HFF-Myc (cell line): ENCODE measurements around the gene P2RX2.
"Not testable (repeated sequence)": the region's sequence is repeated elsewhere in the genome, so short reads cannot be mapped to it uniquely, and the experiment has no call there.

Experiments used
- DNase-seq: peaks from one replicate; pipeline ENCODE4 v3.0.0-alpha.2; 2011; ENCODE audit warnings: low read depth; ENCODE audit errors: extremely low read depth
- H3K4me3 ChIP-seq: replicated peaks from 2 replicates; pipeline ENCODE4 v1.5.1; 2011; ENCODE audit warnings: low read depth, mild to moderate bottlenecking, control low read depth, low read length
- TF ChIP-seq, protein P1 (sequence below): IDR thresholded peaks from 2 replicates; pipeline ENCODE4 v1.5.1; 2012; ENCODE audit warnings: mild to moderate bottlenecking, low read depth, low read length, control low read depth; ENCODE audit errors: missing control alignments

The P2RX2 gene

DNA sequence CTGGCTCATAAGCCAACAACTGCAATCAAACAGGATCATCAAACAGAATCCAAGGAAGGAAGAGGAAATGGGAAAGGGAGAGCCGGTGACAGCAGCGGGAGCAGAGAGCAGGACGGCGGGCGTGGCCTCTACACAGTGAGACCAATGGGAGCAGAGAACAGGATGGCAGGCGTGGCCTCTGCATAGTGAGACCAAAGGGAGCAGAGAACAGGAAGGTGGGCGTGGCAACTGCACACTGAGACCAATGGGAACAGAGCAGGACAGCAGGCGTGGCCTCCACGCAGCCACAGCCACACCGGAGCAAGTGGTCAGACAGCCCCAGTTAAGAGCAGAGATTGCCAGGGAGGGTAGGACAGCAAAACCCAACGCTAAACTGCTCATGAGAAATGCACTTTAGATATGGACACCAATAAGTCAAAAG is 24.6 kb upstream of the P2RX2 start:
- peak; percentile 85 for DNase-seq
- TF ChIP-seq, protein P1, sequence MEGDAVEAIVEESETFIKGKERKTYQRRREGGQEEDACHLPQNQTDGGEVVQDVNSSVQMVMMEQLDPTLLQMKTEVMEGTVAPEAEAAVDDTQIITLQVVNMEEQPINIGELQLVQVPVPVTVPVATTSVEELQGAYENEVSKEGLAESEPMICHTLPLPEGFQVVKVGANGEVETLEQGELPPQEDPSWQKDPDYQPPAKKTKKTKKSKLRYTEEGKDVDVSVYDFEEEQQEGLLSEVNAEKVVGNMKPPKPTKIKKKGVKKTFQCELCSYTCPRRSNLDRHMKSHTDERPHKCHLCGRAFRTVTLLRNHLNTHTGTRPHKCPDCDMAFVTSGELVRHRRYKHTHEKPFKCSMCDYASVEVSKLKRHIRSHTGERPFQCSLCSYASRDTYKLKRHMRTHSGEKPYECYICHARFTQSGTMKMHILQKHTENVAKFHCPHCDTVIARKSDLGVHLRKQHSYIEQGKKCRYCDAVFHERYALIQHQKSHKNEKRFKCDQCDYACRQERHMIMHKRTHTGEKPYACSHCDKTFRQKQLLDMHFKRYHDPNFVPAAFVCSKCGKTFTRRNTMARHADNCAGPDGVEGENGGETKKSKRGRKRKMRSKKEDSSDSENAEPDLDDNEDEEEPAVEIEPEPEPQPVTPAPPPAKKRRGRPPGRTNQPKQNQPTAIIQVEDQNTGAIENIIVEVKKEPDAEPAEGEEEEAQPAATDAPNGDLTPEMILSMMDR: no peak
- H3K4me3 ChIP-seq: no peak overlapping the region

DNA sequence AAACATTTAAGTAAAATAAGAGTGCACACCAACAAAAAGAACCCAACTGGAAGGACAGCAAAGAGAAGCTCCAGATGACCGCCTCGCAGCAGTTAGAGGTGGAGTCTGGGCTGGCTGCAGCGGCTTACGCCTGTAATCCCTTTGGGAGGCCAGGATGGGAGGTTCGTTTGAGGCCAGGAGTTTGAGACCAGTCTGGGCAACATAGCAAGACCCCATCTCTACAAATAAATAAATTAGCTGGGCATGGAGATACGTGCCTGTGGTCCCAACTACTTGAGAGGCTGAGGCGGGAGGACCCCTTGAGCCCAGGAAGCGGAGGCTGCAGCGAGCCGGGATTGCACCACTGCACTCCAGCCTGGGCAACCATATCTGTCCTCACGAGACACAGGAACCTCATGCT is 23.4 kb upstream of the P2RX2 start:
- TF ChIP-seq, protein P1: no peak
- no peak for DNase-seq
- no peak overlapping the region for H3K4me3 ChIP-seq

DNA sequence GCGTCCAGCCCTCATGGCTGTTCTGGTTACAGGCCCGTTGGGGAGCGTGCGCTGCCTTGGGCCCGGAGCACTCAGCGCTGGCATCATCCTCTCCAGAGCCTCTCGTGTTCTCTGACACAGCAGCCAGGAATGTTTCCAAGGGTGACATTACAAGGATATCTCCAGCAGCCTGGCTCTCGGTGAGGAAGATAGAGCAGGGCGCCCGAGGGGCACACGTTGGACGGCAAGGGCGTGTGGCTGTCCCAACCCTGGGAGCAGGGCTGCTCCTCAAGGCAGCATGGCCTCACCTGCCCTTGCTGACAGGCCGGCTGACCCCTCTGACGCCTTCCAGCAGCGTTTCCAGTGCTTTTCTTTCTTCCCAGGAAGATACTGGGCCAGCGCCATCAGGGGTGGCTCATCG is 22.6 kb upstream of the P2RX2 start:
- no peak overlapping the region for H3K4me3 ChIP-seq
- no peak for DNase-seq
- TF ChIP-seq, protein P1: no peak

DNA sequence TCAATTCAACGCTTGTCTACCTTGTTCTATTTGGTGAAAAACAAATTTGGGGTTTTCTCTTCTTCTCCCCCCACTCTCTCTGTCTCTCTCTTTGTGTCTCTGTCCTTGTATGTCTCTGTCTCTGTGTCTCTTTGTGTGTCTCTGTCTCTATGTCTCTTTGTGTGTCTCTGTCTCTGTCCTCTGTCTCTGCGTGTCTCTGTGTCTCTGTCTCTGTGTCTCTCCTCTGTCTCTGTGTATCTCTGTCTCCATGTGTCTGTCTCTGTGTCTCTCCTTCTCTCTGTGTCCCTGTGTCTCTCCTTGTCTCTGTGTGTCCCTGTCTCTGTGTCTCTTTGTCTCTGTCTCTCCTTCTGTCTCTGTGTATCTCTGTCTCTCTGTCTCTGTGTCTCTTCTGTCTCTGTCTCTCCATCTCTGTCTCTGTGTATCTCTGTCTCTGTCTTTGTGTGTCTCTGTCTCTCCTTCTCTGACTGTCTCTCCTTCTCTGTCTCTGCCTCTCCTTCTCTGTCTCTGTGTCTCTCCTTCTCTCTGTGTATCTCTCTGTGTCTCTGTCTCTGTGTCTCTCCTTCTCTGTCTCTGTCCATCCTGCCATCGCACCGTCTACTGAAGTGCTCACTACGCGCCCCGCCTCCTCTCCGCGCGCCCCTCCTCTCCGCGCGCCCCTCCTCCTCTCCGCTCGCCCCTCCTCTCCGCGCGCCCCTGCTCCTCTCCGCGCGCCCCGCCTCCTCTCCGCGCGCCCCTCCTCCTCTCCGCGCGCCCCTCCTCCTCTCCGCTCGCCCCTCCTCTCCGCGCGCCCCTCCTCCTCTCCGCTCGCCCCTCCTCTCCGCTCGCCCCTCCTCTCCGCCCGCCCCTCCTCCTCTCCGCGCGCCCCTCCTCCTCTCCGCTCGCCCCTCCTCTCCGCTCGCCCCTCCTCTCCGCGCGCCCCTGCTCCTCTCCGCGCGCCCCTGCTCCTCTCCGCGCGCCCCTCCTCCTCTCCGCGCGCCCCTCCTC is 21.0 kb upstream of the P2RX2 start:
- H3K4me3 ChIP-seq: peak overlapping the region; percentile 20
- no peak for DNase-seq
- TF ChIP-seq, protein P1: no peak

DNA sequence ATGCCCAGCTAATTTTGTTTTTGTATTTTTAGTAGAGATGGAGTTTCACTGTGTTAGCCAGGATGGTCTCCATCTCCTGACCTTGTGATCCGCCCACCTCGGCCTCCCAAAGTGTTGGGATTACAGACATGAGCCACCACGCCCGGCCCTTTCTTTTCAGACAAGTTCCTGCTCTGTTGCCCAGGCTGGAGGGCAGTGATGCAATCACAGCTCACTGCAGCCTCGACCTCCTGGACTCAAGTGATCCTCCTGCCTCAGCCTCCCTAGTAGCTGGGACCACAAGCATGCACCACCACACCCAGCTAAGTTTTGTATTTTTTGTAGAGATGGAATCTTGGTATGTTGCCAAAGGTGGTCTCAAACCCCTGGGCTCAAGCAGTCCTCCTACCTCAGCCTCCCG is 19.1 kb upstream of the P2RX2 start:
- H3K4me3 ChIP-seq, DNase-seq: not testable (repeated sequence)

DNA sequence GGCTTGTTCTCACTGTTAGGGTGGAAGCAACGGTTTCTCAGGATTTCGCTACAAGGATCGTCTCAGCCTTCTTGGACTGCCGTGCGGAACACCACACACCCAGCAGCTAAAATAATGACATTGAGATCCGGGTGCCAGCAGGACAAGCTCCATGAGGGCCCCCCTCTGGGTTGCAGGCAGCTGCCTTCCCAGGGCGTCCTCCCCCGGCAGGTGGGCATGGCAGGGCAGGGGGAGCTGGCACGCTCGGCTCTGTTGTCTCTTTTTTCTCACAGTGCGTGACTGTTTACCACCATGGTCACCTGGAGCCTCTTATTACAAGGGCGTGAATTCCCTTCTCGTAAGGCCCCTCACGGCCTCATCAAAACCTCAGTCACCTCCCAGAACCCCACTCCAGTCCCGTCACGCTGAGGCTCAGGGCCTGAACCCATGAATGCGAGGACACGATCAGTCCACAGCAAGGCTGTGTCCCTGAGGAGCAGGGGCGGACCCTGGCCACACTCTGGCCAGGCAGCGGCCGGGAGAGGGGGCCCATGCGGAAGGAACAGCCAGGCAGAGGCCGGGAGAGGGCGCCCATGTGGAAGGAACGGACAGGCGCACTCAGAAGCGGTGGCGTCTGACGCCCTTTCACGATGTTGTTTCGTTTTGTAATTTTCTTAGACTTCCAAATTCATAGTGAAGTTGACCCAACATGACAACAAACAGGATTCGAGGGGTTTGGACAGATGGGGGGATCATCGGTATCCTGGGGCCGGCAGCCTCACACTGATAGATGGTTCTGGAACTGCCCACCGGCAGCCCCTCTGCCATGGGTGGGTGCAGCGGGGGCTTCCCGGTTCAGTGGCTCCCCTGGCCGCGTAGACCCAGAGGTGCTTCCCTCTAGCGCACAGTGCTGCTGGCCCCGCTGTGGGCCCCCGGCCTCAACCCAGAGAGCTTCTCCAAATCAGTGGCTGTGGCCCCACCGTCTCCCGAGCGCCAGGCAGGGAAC is 18.2 kb upstream of the P2RX2 start:
- DNase-seq: no peak
- TF ChIP-seq, protein P1: peak; percentile 81
- H3K4me3 ChIP-seq: peak overlapping the region; percentile 41
